HG03520 (cell line): ENCODE measurements around the gene NUDT22.

Experiments
- ATAC-seq: cut with Tn5 transposase; IDR thresholded peaks from one replicate; pipeline ENCODE4 v1.9.1; 2021; ENCODE audit warnings: mild to moderate bottlenecking, moderate library complexity; ENCODE audit not compliant: unreplicated experiment

NUDT22 gene

DNA sequence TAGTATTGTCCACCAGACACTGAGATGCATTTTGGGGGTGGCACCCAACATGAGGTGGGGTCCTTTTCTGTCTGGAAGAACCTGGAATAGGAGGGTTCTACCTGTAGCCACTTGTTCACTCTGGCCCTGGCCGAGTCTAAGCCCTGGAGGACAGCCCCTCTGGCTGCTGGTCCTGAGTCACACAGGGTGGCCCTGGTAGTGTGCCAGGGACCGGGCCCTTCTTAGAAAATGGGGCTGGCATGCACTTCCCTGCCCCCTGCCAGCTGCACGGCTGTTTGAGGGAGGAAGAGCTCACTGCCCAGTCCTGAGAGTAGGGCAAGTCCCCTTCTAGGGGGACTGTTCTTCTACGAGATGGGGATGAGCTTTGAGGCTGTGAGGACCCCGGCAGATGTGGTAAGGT lies 27.4 kb downstream of the NUDT22 start:
- ATAC-seq: no peak

DNA sequence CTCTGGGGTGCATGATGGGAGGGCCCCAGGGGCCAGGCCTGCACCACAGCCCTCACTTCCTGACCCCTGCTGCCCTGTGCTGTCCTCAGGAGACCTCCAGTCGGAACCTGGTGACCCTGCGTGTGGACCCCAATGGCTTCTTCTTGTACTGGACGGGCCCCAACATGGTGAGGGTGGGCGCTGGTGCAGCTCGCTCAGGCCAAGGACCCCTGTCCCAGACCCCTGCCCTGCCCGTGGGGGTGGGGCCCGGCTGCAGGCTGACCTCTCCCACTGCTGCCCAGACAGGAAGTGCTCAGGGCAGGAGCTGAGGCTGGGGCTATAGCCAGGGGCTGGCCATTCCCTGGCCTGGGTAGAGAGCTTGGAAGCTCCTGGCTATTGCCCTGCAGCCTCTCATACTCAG lies 28.3 kb downstream of the NUDT22 start:
- no peak for ATAC-seq

GRCh38 chr11:64255135-64256128 lies 29.4 kb downstream of the NUDT22 start:
- no peak for ATAC-seq

- ATAC-seq: no peak
Measured at GRCh38 chr11:64256300-64256699, 30.2 kb downstream of the NUDT22 start.

DNA sequence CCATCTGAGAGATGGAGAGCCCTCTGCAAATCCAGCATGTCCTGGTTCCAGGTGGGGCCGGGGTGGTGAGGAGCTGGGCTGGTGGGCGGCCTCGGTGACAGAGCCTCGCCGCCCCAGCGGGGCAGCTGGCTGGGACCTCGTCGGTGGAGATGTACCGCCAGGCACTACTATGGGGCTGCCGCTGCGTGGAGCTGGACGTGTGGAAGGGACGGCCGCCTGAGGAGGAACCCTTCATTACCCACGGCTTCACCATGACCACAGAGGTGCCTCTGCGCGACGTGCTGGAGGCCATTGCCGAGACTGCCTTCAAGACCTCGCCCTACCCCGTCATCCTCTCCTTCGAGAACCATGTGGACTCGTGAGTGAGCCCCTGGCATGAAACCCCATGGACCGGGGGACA lies 32.3 kb downstream of the NUDT22 start:
- no peak for ATAC-seq

GRCh38 chr11:64258946-64259532 lies 33.0 kb downstream of the NUDT22 start:
- no peak for ATAC-seq

DNA sequence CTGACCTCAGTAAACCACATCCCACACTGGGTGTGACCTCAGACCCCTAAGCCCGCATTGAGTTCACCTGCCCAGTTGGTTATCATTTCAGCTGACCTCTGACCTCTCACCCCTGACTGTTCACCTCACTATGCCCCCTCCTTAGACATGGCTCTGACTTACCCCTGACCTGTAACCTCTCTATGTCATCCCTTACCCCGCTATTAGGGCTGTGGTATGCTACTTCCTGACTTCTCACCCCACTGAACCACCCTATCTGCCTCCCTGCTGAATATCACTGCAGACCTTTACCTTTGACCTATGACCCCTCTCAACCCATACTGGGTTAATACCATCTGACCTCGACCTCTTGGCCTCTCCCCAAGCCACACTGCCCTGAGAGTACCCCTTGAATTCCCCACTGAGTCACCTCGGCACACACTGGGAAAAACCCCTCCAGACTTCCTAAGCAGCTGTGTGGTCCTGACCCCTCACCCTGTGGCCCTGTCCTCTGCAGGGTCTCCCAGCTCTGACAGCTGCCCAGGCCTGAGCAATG lies 33.5 kb downstream of the NUDT22 start:
- no peak for ATAC-seq

- no peak for ATAC-seq
Measured at GRCh38 chr11:64260147-64260708, 34.2 kb downstream of the NUDT22 start.

DNA sequence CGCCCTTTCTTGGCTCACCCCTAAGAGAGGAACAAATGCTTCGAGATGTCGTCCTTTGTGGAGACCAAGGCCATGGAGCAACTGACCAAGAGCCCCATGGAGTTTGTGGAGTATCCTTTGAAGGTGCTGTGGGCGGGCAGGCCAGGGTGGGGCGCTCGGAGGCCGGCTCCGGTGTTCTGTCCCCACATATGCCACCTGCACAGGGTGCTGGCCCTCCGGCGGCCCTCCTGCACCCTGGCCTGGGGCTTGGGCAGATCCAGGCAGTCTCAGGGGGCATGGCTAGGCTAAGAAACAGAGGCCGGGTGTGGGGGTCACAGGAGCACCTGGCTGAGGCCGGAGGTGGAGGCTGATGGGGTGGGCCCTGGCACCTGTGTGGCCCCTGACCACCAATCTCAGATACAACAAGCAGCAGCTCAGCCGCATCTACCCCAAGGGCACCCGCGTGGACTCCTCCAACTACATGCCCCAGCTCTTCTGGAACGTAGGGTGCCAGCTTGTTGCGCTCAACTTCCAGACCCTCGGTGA lies 35.5 kb downstream of the NUDT22 start:
- no peak for ATAC-seq

DNA sequence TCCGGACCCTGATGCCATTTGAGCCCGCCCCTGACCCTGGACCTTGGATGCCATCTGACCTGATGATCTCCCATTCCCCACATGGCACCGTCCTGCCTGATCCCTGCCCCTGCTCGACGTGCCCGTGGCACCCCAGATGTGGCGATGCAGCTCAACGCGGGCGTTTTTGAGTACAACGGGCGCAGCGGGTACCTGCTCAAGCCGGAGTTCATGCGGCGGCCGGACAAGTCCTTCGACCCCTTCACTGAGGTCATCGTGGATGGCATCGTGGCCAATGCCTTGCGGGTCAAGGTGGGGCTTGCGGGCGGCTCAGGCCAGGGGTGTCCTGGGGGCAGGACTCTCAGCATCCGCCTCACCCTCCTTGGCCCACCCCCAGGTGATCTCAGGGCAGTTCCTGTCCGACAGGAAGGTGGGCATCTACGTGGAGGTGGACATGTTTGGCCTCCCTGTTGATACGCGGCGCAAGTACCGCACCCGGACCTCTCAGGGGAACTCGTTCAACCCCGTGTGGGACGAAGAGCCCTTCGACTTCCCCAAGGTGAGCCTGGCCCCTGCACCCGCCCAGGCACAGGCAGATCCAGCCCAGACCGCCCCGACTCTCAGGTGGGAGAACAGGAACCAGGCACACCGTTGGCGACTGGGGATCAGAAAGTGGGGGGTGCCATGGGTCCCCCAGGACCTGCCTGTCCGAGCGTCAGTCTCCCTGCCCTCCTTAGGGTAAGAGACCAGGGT lies 36.4 kb downstream of the NUDT22 start:
- ATAC-seq: no peak

DNA sequence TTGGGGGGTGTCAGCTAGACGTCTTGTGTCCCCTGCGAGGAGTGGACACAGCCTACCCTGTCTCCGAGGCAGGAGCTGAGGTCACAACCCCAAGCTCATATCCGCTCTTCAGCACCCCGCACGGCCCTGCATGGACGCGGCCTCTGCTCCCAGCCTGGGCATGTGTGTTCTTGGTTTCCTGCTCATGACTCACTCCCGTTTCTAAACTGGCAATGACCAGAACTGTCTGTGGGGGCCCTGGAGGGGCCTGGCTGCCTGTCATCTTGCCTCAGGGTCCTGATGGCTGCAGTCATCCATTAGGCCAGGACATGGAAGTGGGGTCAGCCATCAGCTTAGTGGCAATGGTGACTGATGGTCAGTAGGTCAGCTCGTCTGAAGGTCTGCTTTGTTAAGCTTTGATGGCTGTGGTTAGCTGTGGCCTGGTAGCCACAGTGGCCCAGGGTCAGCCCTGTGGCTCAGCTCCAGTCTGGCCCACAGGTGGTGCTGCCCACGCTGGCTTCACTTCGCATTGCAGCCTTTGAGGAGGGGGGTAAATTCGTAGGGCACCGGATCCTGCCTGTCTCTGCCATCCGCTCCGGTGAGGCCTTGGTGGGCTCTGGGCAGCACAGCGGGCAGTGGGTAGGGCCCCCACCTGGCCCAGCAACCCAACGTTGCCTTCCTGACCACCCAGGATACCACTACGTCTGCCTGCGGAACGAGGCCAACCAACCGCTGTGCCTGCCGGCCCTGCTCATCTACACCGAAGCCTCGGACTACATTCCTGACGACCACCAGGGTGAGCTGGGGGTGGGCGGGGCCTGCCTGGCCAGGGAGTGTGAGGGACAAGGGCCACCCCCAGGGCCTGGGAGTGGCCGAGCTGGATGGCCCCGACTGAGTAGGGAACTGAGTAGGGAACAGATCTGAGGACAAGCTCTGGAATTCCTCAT lies 37.2 kb downstream of the NUDT22 start:
- no peak for ATAC-seq

DNA sequence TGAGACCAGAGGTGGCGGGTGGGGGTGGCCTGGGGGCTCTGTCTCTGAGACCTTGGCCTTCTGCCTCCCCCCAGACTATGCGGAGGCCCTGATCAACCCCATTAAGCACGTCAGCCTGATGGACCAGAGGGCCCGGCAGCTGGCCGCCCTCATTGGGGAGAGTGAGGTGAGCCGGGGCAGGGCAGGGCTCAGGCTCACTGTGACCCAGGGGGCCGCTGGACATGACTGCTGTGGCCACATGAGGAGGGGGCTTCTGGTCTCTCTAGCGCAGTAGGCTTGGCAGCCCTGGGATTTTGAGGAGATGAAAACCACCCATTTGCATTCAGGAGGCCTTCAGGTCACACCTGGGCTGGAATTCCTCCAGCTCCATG lies 37.9 kb downstream of the NUDT22 start:
- no peak for ATAC-seq

DNA sequence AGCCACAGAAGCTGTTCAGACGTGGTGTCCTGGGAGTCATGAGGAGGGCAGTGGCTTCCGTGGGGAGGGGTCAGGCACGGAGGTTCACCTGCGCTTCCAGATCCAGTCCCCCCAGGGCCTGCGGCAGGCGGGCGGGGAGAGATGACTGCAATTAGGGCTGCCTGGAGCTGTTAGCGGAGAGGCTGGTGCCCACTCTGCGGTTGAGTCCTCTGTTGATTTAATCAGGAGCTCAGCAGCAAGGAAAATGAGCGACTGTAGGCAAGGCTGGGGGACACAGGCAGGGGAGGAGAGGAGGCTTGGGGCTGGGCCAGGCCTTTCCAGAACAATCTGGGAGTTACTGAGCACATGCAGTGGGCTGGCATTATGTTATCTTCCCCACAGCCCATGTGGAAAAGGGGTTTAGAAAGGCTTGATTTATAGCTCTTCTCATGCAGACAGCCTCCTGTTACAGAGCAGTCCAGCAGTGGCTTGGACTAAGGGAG lies 38.3 kb downstream of the NUDT22 start:
- no peak for ATAC-seq

- ATAC-seq: no peak
Measured at GRCh38 chr11:64265176-64266160, 39.4 kb downstream of the NUDT22 start.

DNA sequence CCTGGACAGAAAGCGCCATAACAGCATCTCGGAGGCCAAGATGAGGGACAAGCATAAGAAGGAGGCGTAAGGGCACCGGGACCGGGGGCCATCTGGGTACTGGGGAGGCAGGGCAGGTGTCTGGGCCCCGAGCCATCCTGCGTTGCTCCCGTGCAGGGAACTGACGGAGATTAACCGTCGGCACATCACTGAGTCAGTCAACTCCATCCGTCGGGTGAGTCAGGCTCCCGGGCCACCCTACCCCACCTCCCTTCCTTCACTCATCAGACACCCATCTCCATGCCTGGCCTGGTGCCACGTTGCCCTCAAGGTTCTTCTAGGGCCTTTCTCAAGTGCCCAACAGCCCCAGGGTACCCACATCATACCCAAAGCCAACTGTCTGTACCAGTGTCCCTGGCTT lies 40.3 kb downstream of the NUDT22 start:
- ATAC-seq: no peak

- no peak for ATAC-seq
Measured at GRCh38 chr11:64267207-64267945, 41.3 kb downstream of the NUDT22 start.

DNA sequence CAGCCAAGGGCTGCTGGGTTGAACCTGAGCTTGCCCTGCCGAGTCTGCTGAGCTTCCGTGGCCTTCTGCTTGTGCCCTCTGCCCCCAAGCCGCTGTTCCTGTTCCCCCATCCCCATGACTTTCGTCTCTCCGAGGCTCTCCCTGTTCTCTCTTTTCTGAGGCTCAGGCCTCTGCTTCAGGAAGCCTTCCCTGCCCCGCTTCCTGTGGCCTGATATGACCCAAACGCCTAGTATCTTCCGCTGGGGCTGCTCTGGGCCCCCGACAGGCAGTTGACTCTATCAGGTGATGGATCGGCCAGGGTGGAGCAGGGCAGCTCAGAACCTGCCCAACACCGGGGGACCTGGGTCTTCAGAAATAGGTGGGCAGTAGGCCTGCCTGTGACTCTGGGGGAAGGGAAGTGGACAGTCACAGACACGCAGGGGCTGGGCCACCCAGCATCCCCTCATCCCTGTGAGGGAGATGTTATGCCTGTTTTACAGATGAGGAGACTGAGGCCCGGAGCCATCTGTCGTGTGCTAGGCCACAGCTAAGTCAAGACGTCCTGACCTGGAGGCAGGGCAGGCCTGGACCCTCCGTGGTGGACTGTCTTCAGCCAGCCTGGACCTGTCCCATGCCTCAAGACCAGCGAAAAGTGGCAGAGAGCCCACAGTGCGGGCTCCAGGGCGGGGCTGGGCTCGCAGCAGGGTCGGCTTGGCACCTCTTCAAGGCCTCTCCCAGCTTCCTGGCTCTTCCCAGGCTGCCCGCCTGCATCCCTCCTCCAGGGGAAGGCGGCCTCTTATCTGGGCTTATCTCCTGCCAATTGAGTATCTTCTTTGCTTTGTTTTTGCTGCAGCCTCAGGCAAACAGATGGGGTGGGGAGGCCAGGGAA lies 42.2 kb downstream of the NUDT22 start:
- no peak for ATAC-seq
